Medulla oblongata (tissue), 1 donor: Measurements from ENCODE around the gene KIT.

Experiments
- DNase-seq: peaks from one replicate; pipeline ENCODE4 v3.0.0-alpha.2; 2015; ENCODE audit errors: extremely low spot score

The KIT gene

DNA sequence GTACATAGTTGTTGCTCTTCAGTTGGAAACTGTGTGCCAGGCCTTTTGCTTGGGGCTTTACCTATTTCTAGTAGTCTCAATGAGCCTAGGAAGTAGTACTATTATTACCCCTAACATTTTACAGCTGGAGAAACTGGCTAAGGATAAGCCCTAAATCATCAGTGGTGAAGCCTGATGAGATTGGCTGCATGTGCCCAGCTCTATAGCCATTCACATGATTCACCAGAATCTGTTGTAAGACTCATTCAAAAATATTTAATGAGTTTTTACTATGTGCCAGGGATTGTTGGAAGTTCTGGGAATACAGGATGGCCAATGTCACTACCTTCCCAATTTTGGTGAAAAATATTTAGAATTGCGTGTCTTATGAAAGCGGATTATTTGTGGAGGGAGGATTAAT is 2.8 kb downstream of the KIT start:
- no peak for DNase-seq

GRCh38 chr4:54661169-54661568 is 3.4 kb downstream of the KIT start:
- no peak for DNase-seq

- no peak for DNase-seq
Observed at GRCh38 chr4:54661686-54662085, 3.9 kb downstream of the KIT start.

DNA sequence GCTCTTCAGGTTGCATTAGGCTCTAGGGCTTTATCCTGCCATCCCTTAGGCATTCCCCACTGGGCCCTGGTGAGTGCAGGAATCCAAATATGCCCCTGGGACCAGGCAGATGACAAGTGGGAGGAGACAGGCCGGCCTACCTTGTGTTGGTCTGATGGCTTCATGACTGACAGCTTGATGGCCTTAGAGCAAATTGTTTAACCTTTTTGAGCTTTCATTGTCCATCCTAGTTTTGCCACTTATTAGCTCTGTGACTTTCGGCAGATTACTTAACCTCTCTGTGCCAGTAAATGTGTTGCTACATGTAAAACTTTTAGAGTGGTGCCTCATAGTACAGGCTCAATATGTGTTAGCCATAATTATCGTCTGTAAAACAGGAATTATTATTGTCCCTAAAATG is 4.4 kb downstream of the KIT start:
- no peak for DNase-seq

DNA sequence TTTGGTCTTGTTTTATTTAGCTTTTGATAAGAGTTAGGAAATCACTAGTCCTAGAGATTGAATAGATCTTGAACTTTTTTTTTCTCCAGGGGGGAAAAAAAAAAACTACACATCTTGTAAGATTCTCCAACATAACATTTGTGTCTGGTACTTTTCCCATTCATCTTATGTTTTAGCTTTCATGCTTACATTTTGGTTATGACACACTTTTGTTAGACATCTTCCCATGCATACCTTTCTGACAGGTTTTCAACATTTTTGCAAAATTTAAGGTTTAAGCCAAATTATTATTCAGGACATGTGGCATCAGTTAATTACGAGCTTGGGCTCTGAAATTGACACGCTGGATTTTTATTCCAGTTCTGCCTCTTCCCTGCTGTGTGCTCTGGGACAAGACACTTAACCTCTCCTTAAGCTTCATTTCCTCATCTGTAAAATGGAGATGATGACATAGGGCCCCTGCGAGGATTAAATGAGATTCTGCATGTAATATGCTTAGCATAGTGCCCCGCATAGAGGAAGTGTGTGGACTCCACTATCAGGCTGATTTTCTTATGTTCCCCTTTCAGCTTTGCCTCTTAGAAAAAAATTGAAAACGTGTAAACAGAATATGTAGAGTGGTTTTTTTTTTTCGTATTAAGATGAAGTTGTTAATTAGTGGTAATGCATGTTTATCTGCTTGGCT is 5.3 kb downstream of the KIT start:
- no peak for DNase-seq

GRCh38 chr4:54664400-54664799 is 6.6 kb downstream of the KIT start:
- no peak for DNase-seq

DNA sequence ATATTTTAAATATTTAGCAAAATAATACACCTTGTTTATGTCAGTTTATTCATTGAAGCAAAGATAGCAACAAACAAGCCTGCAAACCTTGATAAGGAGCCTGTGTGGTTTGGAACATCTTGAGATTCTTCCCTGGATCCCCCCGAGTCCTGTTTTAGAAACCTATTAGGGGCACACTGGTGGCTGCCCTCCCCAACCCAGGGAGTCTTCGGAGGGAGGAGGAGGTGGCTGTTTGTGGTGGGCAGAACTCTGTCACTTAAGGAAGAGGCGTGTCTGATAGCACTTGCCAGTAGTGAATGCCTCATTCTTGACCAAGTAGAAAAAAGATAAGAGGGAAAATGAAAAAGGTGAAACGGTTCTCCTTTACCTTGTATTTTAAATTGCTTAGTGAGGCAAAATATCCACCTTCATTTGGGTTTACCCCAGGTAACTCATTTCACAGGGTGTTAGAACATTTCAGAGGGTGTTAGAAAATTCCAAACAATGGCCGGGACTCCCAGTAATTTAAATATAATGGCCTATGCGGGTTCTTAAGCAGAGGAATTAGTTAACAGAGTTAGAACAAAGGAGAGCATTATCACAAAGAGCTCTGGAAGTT is 10.4 kb downstream of the KIT start:
- DNase-seq = no peak

DNA sequence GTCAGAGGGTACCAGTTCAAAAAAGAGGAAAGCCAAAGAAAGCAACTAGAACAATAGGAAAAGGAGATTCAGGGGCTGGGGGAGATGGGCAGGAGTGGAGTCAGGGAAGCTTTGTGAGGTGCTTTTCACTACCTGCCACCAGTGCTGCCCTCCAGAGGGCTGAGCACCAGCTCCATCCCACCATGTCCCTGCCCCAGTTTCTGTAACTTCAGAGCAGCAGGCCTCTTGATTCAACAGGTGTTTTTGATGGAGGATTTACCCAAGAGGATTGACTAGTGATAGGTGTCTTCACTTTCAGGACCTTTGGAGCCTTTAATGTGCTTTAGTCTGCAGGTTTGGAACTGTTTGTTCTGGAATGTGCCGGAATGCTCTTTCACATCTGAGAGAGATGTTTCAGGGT is 12.1 kb downstream of the KIT start:
- no peak for DNase-seq

- DNase-seq = no peak
Observed at GRCh38 chr4:54675721-54676461, 18.1 kb downstream of the KIT start.

DNA sequence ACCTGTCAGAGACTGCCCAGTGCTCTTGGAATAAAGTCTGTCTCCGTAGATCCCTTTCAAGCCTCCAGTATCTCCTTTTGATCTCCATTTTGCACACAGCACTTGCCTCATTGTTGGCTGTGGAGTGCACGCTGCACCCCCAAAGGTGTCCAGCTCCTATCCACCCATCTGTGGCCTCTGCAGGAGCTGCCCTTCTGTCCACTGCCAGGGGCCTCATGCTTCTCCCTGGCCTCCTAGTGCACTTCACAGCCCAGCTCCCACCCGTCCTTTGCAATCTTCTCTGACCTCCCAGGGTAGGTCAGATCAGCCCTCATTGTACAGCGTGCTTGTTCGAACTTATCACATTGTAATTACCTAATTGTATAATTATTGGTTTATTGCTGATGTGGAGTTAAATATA is 18.9 kb downstream of the KIT start:
- no peak for DNase-seq

GRCh38 chr4:54677416-54677815 is 19.7 kb downstream of the KIT start:
- DNase-seq = no peak

- no peak for DNase-seq
Observed at GRCh38 chr4:54677853-54678650, 20.3 kb downstream of the KIT start.

DNA sequence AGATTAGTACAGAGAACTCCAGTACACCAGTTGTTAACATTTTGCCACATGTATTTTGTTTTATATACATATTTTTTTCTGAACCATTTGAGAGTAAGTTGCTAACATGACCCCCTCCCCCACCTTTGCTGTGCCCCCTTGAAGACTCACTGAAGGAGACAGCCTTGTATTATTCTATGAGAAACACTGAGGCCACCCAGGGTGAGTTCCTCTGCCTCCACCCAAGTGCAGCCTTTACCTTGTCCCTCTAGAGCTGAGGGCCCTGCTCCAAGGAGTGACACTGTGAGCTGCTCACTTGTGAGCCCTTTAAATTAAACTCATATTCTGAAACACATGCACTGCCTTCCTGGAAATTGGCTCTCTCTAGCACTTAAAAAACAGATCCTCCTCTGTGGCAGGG is 21.1 kb downstream of the KIT start:
- DNase-seq = no peak

- no peak for DNase-seq
Observed at GRCh38 chr4:54679813-54680212, 22.1 kb downstream of the KIT start.

- peak; percentile 42 for DNase-seq
Observed at GRCh38 chr4:54683616-54684346, 26.0 kb downstream of the KIT start.

- no peak for DNase-seq
Observed at GRCh38 chr4:54685810-54686209, 28.1 kb downstream of the KIT start.

DNA sequence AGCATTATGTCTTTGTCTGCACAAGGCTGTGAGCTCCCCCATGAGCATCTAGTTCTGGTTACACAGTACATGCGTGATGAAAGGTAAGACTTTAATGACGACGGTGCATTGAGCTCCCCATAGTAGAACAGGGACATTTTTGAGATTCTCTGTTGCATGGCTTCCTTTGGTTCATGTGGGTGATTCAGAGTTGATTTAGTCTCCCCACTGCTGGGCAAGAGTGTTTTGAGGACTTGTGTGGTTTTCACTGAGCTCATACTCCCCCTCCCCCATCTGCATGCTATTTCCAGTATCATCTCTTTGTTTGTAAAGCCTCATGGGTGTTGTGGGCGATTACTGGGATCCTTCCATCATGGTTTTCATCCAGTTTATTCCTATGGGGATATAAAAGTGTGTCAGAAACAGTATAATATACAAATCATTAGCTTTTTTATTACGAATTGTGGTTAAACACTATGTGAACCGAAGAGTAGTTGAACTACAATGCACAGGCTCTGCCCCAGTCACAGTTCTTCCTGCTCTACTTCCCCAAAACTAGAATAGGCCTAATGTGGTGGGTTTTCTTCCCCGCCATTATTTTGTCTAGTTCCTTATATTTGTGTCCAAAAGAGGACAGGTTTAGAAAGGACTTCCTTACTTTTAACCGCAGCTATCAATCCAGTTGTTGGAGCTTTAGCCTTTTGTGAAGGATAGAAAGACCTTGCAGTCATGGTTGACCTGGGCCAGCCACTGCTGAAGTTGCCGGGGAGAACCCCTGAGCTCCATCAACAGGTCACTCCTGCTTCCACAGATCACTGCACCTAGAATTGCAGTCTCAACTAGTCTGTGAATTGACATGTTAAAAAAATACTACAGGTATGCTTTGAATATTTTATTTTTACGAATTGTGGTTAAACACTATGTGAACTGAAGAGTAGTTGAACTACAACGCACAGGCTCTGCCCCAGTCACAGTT is 30.4 kb downstream of the KIT start:
- peak; percentile 75 for DNase-seq

GRCh38 chr4:54695337-54695736 is 37.6 kb downstream of the KIT start:
- DNase-seq = no peak

- DNase-seq = no peak
Observed at GRCh38 chr4:54695788-54696187, 38.0 kb downstream of the KIT start.

- DNase-seq = no peak
Observed at GRCh38 chr4:54696649-54697048, 38.9 kb downstream of the KIT start.

DNA sequence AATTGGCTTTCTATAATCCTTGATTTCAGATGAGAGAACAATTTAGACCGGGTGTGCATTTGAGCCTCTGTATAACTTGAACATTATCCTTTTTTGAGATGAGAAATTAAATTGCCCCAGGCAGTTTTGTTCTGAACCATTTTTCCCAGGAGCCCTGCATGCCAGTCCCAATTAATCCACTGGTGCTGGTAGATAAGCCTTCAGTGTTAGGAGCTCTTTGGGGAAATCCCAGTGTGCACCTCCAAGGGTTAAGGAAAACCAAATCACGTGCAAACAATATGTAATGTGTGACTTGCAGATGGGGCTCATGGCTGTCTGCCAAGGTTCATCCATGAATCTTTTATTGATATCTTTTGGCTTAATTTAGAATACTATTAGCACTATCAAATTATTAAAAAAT is 43.2 kb downstream of the KIT start:
- DNase-seq = no peak
